Endothelial cell of umbilical vein (primary cell): ENCODE measurements around the gene ZNF697. TPM values are rescaled to one million over a fixed set of nuclear protein-coding genes. Genes with fewer than 3 reads are reported as not detected.

Experiments used
- BruUV-seq: library from RNA; stranded (reverse); fragments of 400-500 nt; replicated peaks from 2 replicates; lab custom pipeline; 2021; lab: Mats Ljungman, UMichigan
- CTCF ChIA-PET: fragments of 300-600, 350-600 bp; sonication (Branson Sonifier 250); formaldehyde crosslinking; loops from one replicate; lab custom pipeline; 2021; ENCODE audit warnings: antibody characterized with exemption, inconsistent platforms; lab: Charles Lee
- POLR2A ChIA-PET: fragments of 300-600, 350-600 bp; sonication (Branson Sonifier 250); formaldehyde crosslinking; loops from one replicate; lab custom pipeline; 2021; ENCODE audit warnings: antibody characterized with exemption, inconsistent platforms; lab: Charles Lee
- DNase-seq: peaks from one replicate; pipeline ENCODE4 v3.0.0-alpha.2; 2011; ENCODE audit warnings: low read depth, low spot score
- FAIRE-seq: peaks from 2 replicates; lab custom pipeline; 2011; peaks lifted over from hg19 to GRCh38; lab: Jason Lieb, UNC
- H2AFZ ChIP-seq: 2 replicates; pipeline ENCODE4 v1.6.0; 2012; ENCODE audit warnings: low read depth, low read length, control low read depth, inconsistent platforms
- H3K27ac ChIP-seq: 2 replicates; pipeline ENCODE4 v1.5.1; 2011; ENCODE audit warnings: low read depth, mild to moderate bottlenecking, control low read depth, low read length, moderate library complexity; ENCODE audit not compliant: insufficient read depth
- H3K27me3 ChIP-seq, 2 experiments: 2 replicates each; pipeline versions ENCODE4 v1.6.0 to v1.6.1; 2011; ENCODE audit warnings: low read length in 2 of 2, mixed read lengths in 1 of 2; ENCODE audit not compliant: control insufficient read depth in 2 of 2, insufficient read depth in 2 of 2
- H3K36me3 ChIP-seq, 2 experiments: 2 replicates in 1 of 2; 3 replicates in 1 of 2; pipeline ENCODE4 v1.5.1; 2011; ENCODE audit warnings: low read length in 2 of 2, mild to moderate bottlenecking in 1 of 2, moderate library complexity in 1 of 2; ENCODE audit not compliant: control insufficient read depth in 2 of 2, insufficient read depth in 2 of 2; ENCODE audit errors: extremely low read depth in 1 of 2
- H3K4me1 ChIP-seq: 3 replicates; pipeline ENCODE4 v1.5.1; 2011; ENCODE audit warnings: mild to moderate bottlenecking, low read length; ENCODE audit not compliant: control insufficient read depth, insufficient read depth; ENCODE audit errors: extremely low read depth
- H3K4me2 ChIP-seq: 2 replicates; pipeline ENCODE4 v1.6.1; 2011; ENCODE audit warnings: low read length, control low read depth, mixed read lengths; ENCODE audit not compliant: insufficient read depth
- H3K4me3 ChIP-seq, 3 experiments: fragments of 200-600 bp in 1 of 3; sonication (generic), shearing (Covaris generic) in 1 of 3; replicated peaks in 1 of 3; 2 replicates each; pipeline ENCODE4 v1.5.1; 2011 to 2016; ENCODE audit warnings: control low read depth in 3 of 3, low read length in 3 of 3, mild to moderate bottlenecking in 2 of 3, inconsistent platforms in 1 of 3, low read depth in 1 of 3, moderate library complexity in 1 of 3; ENCODE audit not compliant: insufficient read depth in 1 of 3
- H3K79me2 ChIP-seq: 2 replicates; pipeline ENCODE4 v1.6.0; 2012; ENCODE audit warnings: low read length, inconsistent platforms; ENCODE audit not compliant: control insufficient read depth, insufficient read depth
- H3K9ac ChIP-seq: replicated peaks from 2 replicates; pipeline ENCODE3; 2011; ENCODE audit warnings: low read length, control low read depth; ENCODE audit not compliant: insufficient read depth; ENCODE audit errors: extremely low read depth
- H3K9me1 ChIP-seq: replicated peaks from 3 replicates; pipeline ENCODE4 v1.6.0; 2011; ENCODE audit warnings: mild to moderate bottlenecking, low read length; ENCODE audit not compliant: control insufficient read depth, insufficient read depth; ENCODE audit errors: extremely low read depth
- H3K9me3 ChIP-seq: replicated peaks from 2 replicates; pipeline ENCODE4 v1.5.1; 2012; ENCODE audit warnings: low read length, inconsistent platforms; ENCODE audit not compliant: control insufficient read depth, insufficient read depth
- H4K20me1 ChIP-seq: replicated peaks from 2 replicates; pipeline ENCODE3; 2011; ENCODE audit warnings: mild to moderate bottlenecking, low read length; ENCODE audit not compliant: control insufficient read depth, insufficient read depth; ENCODE audit errors: extremely low read depth
- JUN ChIP-seq: IDR thresholded peaks from 2 replicates; pipeline ENCODE4 v1.6.1; 2011; ENCODE audit warnings: borderline replicate concordance, low read depth; ENCODE audit not compliant: insufficient read length, insufficient read depth
- POLR2AphosphoS5 ChIP-seq: IDR thresholded peaks from 2 replicates; pipeline ENCODE4 v1.6.1; 2012; ENCODE audit warnings: low read depth, mild to moderate bottlenecking, control low read depth, low read length, moderate library complexity; ENCODE audit not compliant: insufficient read depth
- dilution Hi-C: fragments of 300-500 bp; cut with MboI; formaldehyde crosslinking; loops from one replicate; pipeline ENCODE4 v1.15.0; 2019; ENCODE audit warnings: low sequenced_read_pairs; ENCODE audit not compliant: extremely low pct_ligation_motif_present
- intact Hi-C: fragments of 100-400 bp; cut with micrococcal nuclease; formaldehyde crosslinking; loops from one replicate; pipeline ENCODE4 v1.10.0; 2022
- polyA plus RNA-seq, 4 experiments: library from polyadenylated mRNA; depleted of rRNA in 3 of 4; stranded (reverse) in 3 of 4; unstranded in 1 of 4; fragments of >200 nt; gene quantifications; 2 replicates each; pipeline versions ENCODE4 v1.2.1 to v1.2.3, GENCODE V29; 2011 to 2012; ENCODE audit warnings: missing spikeins in 1 of 4
- total RNA-seq: library from RNA; stranded (reverse); gene quantifications from 2 replicates; pipeline ENCODE4 v1.2.3, GENCODE V29; 2021
- TF ChIP-seq, protein P1 (sequence below), 2 donors: IDR thresholded peaks; 1 replicate in 1 of 2; 2 replicates in 1 of 2; pipeline ENCODE4 v1.5.1; 2011; ENCODE audit warnings: low read length in 2 of 2, mild to moderate bottlenecking in 2 of 2, moderate library complexity in 2 of 2, control low read depth in 1 of 2, inconsistent platforms in 1 of 2, low read depth in 1 of 2; ENCODE audit not compliant: insufficient read depth in 1 of 2; ENCODE audit errors: extremely low read depth in 1 of 2

ZNF697 gene
- total and polyA plus RNA-seq, 2 donors (not counting 3 experiments of a cell fraction or from before 2014, with no cell fraction given): 6.2 to 14.1 TPM

DNA sequence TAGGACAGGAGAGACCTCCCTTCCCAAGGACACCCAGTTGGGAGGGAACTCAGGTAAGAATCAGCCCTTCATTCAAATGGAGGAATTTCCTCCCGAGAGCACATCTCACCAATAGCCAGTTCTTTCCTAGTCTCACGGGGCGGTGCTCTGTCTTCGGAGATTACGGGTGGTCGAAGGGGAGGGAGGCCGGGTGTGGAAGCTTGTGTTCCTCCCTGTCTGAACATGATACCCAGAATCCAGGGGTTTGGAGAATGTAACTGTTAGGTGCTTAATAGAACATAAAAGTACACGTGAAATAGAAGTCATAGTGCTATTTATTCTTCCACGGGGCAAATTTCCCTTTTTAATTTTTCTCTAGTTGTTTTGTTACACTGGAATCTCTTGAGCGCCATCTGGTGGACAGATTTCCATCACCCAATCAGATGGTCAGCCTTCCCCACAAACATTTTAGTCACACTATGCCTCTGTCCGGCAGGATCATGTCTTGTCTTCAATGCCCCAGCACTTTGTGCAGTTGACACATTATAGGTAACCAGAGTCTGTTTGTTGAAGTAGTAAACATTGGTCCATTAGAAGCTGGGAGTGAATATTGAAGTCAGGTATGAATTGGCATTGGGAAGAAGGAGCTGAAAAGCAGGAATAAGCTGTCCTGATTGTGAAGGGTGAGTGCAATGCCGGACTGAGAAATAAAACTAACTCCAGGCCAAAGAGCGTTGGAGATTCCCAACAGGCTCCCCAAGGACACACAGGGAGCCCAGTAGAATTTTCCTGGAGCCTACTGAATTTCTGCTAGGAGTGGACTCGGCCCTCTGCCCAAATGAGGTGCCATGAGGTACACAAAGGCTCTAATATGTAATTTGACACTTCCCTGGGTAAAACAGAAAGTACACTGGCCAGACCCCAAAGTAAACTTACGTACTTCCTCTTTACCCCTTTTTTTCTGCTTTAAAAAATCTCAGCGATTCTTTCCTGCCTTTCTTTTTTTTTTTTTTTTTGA lies 27.6 kb upstream of the ZNF697 start:
- H3K4me1 ChIP-seq: peaks cover 42% of the 10 kb centered on the region
- H3K36me3 ChIP-seq: no peaks in the 10 kb centered on the region
- H3K27ac ChIP-seq: peak overlapping the region; percentile 78
- no peaks in the 10 kb centered on the region for H3K79me2 ChIP-seq
- H4K20me1 ChIP-seq: no peaks in the 10 kb centered on the region
- peak overlapping the region; percentile 56 for H3K9ac ChIP-seq
- CTCF ChIA-PET: interaction anchor here (0.6 to 6.5 kb wide), 36 partner anchors 9 to 501 kb away, joined by 3 to 163 read pairs (median 6); partner anchors contain the start of genes PHGDH, SEC22B and ZNF697
- no peaks in the 10 kb centered on the region for H3K9me3 ChIP-seq
- FAIRE-seq (peak; percentile 81), DNase-seq (peak; percentile 92)
- no peak for TF ChIP-seq POLR2AphosphoS5
- TF ChIP-seq JUN: no peak
- TF ChIP-seq, protein P1, sequence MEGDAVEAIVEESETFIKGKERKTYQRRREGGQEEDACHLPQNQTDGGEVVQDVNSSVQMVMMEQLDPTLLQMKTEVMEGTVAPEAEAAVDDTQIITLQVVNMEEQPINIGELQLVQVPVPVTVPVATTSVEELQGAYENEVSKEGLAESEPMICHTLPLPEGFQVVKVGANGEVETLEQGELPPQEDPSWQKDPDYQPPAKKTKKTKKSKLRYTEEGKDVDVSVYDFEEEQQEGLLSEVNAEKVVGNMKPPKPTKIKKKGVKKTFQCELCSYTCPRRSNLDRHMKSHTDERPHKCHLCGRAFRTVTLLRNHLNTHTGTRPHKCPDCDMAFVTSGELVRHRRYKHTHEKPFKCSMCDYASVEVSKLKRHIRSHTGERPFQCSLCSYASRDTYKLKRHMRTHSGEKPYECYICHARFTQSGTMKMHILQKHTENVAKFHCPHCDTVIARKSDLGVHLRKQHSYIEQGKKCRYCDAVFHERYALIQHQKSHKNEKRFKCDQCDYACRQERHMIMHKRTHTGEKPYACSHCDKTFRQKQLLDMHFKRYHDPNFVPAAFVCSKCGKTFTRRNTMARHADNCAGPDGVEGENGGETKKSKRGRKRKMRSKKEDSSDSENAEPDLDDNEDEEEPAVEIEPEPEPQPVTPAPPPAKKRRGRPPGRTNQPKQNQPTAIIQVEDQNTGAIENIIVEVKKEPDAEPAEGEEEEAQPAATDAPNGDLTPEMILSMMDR (IDR thresholded peaks at IDR 0.05; ENCODE audit: extremely low read depth in 1 of 2, insufficient read depth in 1 of 2, low read depth in 1 of 2, low read length in 2 of 2): peak; percentile 64 to 77
- H2AFZ ChIP-seq: peak overlapping the region; percentile 93
- no TSS peak for BruUV-seq
- dilution Hi-C loops: no loop called here
- H3K27me3 ChIP-seq: peaks cover 4 to 6% of the 10 kb centered on the region in 2 experiments
- POLR2A ChIA-PET: interaction anchor here (1.3 to 1.4 kb wide), 2 partner anchors 28 to 64 kb away, joined by 4 to 9 read pairs; partner anchors contain the start of gene ZNF697
- H3K9me1 ChIP-seq: no peaks in the 10 kb centered on the region
- H3K4me3 ChIP-seq: peak overlapping the region; percentile 32 to 86 (median 66)
- peak overlapping the region; percentile 98 for H3K4me2 ChIP-seq
- intact Hi-C loops: loop anchor here (1.0 to 10.0 kb wide), 7 partner anchors 27 to 401 kb away; partner anchors contain the start of genes PHGDH and ZNF697
